Stimulated activated CD4-positive, alpha-beta T cell treated with anti-CD3 and anti-CD28 coated beads, Interleukin-15, amount 100 ng/mL, for 24 hours (primary cell): Measurements from ENCODE around the gene MYO1C.

Source experiments
- DNase-seq: peaks from one replicate; pipeline ENCODE4 v3.0.0-alpha.2; 2020

Gene MYO1C

DNA sequence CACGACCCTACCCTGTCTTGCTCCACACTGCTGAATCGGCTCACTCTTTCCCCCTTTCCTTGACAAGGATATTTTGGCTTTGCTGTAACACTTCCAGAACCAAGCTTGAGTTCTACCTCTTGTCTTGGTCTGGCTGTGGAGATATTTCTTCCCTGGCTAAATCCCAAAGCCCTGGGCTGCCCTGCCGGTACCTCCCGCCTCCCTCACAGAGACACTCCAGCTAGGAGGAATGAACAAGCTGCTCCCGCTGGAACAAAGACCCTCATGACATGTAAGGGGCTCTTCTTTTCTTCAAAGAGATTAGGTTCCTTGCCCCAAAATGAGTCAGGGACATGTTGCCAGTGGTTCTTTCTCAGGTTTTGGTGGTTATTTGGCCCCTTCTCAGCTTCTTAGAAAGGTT is 13.1 kb upstream of the MYO1C start:
- DNase-seq: no peak

DNA sequence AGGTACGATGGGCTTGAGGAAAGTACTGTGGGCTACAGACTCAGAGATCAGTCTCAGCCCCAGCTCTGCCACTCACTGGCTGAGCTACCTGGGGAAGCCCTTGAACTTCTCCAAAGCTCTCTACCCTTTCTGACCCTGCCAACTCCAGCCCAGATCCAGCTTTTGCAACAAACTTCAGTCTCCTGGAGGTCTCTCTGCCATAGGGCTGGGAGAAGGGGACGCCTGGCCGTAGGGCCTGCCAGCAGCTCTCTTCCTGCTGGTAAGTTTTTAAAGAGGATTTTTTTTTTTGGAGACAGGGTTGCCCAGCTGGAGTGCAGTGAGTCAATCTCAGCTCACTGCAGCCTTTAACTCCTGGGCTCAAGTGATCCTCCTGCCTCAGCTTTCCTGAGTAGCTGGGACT is 12.4 kb upstream of the MYO1C start:
- DNase-seq: no peak

DNA sequence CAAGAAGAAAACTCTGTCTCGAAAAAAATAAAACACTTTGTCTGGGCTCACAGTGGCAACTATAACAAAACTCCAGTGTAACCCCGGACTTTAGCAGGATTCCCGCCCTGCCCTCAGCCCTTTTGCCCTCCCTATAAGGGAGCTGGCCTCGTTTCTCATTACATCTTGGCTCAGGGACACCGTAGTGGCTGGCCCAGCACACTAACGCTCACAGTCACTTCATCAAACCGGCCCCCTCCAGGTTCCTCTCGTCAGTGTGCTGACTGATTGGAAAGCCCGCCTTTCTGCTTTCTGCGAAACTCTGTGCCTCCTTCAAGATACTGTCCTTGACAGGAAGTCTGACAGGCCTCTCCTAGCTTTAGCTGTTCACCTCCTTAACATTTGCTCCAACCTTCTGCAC is 11.2 kb upstream of the MYO1C start:
- no peak for DNase-seq

DNA sequence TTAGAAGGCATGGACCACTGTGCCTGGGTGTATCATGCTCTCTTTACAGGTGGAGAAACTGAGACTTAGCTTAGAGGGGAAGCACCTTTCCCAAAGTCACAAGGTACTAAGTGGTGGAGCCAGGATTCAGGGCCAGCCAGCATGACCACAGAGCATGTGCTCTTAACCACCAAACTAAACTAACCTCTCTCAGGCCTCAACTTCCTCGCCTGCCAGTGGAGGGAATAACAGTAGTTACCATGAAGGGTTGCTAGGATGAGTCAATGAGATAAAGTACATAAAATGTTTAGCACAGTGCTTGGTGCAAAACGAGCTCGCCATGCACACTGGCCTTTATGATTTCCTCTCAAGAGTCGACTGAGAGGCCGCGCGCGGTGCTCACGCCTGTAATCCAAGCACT is 6.4 kb upstream of the MYO1C start:
- no peak for DNase-seq

DNA sequence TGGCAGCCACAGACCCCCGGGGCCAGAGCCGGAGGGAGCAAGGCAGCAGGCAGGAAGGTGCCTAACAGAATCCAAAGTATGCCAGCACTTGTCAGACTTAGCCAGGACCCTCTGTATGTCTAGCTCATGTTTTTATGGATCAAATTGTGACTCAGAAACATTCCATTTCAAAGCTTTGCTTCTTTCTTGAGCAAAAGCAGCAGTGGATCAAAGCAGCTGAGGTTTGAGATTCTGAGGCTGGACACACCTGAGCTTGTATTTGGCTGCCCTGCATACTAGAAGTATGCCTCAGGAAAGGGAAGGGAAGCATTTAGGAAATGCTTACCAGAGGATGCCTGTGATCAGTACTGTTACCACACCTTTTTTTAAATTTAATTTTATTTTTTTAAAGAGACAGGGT is 5.7 kb upstream of the MYO1C start:
- no peak for DNase-seq

DNA sequence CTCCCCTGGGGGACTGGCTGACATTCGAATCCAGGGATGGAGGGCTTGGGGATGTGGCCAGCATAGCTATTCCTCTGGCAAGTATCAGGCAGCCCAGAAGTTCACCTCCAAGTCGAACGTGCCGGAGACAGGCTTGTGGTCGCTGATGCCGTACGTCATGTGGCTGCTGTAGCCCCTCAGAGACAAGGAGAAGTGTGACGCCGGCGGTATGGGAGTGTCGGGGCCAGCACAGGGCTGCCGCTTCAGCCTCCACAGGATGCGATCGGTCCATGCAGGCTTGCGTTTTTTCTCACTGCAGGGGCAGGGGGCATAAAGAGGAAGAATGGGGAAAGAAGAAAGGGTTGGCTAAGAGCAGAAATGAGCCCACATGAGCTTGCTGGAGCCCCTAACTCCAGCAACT is 5.3 kb upstream of the MYO1C start:
- DNase-seq: no peak

DNA sequence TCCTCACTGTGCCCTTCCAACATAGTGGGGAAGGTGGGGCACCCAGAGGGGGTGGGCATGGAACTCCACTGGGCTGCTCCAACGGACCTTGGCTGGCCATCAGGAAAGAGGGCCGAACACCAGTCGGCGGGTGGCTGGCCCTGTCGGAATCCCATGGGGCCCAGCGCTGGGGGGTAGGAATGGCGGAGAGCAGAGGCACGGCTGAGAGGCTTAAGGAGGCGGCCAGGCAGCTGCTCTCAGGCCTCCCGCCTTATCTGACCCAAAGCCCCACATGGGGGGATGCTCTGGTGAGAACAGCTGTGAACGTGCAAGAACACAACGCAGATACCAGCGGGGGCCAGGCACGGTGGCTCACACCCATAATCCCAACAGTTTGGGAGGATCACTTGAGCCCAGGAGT is 4.4 kb upstream of the MYO1C start:
- DNase-seq: no peak

DNA sequence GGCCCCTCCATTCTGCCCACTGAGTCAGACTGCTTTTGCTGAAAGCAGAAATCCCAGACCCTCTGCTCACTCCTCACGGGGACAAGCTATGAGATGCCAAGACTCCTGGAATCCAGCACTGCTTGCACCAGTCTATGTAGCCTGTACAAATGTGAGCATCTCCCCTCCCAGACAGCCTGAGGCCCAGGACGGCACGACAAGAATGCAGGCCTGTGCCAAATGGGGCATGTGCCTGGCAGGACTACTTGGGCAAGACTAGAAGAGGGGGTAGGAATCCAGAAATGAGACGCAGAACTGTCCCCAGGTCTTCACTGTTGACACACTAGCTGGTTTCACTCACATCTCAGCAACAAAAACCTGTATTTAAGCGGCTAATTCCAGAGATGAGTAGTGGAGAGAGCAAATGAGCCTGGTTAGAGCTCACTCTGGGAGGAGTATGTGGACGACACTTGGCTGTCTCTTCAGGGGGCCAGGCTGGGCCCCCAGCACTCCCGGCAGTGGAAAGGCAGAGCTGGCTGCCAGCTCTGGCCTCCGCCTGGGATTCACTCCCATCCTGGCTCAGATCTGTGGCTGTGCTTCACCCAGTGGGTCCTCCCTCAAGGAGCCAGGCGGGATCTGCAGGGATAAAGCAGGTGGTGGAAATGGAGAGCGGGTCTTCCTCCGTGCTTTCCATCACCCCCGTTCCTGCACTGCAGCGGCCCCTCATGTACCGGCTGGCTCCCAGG is 2.9 kb upstream of the MYO1C start:
- DNase-seq: no peak

DNA sequence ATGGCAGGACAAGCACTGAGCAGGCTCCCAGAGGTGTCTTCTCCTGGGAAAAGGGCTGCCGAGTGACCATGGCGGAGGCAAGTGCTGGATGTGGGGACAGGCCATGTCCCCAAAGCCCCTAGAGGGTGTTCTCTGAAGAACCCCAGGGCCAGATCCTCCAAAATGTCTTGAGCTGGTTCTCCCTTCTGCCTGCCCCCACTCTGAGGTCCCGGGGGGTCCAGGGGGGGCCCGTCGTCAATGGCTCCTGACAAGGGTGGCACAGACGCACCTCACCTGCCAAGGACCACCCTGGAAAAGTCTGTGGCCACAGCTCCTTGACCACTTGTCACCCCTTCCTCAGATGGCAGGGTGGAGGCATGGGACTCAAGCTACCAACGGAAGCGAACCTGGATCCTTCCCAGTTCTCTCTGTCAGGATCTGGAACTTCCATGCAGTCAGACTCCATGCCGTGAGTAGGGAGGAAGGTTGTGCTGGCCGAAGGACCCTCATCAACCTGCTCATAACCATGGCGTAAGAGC is 2.3 kb upstream of the MYO1C start:
- no peak for DNase-seq

DNA sequence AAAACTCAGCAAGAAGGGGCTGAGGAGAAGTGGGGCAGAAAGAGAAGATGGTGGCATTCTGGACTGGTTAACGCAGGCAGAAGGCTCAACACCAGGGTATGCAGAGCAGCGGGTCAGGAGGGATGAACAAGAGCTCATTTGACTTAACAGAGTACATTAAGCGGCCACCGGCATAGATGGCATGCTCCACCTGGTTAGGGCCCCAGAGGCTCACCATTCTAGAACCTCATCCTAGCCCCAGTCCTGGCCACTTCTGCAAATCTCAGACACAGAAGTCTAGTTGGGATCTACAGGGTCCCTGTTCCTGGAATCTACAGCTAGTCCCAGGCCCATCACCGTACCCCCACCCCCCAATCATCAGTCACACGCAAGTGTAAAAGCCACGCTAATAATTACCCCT is 1.7 kb upstream of the MYO1C start:
- no peak for DNase-seq

DNA sequence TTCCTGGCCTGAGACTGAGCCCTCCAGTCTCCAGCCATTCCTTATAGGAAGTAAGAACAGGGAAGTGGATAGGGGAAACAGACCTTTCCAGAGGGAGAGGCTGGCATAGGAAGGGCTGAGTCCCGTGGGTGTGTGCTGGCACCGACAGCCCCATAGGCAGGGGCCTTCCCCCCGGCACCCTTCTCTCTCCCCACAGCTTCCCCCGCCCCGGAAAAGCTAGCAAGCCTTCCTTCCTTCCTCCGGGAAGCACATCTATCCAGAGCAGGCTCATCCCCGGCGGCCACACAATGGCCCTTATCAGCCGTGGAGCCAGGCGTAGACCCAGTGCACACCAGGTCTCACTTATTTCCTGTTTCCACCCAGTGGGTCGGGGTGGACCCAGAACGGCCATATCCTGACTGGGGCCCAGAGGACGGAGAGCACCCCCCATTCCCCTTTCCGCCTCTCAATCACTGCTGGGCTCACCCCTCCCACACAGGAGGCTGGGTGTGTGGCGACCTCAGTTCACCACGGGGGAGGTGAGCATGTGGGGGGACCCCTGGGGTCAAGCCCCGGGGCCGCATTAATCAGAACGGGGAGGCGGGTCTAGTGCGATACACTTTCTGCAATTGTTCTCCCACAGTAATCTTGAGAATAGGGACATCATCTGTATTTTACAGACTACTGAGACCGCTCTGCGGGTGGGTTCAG is 950 bp upstream of the MYO1C start:
- DNase-seq: no peak

DNA sequence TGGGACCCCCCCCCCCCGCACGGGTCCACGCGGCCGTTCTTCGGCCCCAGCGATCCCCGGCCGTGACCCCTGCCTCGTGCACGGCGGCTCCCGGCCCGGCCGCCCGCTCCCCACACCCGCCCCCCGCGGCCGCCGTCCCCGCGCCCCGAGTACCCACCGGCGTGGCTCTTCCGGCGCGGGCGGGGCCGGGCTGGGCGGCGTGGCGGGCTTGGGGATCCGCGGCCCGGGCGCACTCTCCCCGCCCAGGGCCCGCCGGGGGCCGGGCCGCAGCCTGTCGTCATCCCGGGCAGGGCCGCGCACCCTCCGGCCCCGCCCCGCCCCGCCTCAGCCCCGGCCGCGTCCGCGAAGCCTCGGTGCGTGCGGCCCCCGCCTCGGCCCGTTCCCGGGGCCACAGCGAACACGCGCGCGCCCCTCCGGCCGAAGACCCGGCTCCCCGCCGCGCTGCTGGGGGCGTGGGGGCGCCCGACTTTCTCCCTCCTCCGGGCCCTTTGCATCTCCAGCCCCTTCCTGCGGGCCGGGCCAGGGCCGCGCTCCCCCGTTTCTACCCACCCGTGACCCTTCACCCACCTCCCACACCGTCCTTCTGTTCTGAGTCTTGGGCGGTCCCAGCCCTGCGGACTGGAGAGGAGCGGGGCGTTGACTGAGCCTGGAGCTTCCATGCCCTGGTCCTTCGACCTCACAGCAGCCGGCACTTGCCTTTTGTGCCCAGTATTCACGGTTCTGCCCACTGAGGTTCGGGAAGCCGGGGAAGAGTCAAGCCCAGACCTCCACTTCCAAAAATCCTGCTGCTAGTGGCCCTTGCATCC is 840 bp downstream of the MYO1C start:
- DNase-seq: peak; percentile 70

DNA sequence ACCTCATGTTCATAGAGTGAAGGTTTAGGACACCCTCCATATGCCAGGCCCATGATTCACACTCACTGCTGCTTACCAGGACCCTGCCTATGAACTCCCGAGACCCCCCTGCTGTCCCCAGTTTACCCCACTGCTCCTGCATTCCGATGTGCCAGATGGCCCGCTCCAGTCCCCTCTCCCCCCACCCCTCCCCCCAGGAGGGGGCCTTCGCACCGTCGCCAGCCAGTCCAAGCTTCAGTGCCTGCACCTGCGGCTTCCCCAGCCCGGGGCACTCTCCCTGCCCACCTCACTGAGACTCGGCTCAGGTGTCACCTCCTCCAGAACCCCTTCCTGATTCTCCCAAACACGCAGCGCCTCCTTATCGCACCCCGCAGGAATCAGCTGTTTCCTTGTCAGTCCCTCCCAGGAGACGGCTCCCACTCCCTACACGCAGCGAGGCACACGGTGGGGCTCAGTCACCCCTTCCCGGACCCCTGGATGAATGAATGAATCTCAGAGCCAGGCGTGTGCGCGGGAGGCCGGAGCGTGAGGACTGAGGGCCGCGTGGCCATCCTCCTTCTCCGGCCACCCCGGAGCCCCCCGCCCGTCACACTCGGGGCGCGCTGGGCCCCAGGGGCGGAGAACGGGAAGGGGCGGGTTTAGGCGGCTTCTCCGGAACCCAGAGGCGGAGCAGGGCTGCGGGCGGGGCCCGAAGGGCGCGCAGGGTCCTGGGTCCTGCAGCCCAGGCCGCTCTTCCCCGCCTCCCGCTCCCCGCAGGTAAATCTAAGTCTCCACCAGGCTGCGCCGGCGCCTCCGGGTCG is 1.6 kb downstream of the MYO1C start:
- DNase-seq: peak; percentile 87

DNA sequence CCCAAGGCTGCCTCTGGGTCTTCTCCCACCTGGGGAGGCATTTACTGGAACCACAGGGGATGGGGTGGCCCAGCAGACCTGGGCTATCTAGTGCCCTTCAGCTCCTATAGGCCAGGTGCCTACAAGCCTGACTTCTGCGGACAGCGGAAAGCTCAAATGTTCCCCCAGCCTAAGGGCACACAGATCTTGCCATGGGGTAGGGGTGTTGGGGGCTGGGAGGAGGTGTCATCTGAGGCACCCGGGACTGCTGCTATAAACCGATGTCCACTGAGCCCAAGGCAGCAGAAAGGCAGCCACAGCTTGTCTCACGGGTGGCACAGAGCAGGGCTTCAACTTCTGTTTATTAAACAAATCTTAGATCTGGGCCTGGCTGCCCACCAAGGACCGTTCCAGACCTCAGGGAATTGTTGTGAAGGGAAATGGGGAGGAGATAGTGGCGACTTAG is 3.6 kb downstream of the MYO1C start:
- no peak for DNase-seq

DNA sequence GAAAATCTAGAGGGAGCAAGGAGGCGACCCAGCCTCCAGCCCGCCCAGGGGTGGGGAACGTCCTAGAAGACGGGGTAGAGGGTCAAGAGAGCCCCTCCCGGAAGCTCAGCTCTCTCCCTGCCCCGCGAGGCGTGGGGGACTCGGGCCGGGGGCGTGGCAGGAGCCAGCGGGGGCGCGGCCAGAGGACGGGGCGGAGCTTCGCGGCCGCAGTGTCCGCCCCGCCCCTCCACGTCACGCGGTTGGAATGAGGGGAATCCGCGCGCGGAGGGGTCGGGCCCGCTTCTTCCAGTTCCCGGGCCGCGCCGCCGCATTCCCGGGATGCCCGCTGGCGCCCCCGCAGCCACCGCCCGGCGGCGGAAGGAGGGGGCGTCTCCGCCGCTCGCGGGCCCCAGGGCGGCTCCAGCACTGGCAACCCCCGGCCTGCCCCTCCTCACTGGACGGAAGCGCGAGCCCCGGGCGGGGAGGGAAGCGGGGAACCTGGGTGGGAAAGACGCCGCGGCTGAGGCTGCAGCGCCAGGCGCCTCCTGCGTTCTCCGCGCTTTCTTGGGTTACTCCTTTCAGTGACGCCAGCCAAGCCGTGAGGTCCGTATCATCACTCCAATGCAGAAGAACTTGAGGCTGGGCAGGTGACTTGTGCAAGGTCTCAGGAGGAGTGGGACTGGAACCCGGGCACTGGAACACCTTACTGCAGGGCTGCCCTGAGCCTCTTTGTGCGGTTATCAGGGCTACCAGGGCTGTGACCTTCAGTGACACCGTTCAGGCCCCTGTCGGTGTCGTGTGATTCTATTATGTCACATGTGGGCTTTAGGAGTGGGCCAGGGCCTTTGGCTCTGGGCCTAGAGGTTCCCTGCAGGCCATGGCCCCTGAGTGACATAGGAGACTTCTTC is 4.3 kb downstream of the MYO1C start:
- DNase-seq: peak; percentile 76

DNA sequence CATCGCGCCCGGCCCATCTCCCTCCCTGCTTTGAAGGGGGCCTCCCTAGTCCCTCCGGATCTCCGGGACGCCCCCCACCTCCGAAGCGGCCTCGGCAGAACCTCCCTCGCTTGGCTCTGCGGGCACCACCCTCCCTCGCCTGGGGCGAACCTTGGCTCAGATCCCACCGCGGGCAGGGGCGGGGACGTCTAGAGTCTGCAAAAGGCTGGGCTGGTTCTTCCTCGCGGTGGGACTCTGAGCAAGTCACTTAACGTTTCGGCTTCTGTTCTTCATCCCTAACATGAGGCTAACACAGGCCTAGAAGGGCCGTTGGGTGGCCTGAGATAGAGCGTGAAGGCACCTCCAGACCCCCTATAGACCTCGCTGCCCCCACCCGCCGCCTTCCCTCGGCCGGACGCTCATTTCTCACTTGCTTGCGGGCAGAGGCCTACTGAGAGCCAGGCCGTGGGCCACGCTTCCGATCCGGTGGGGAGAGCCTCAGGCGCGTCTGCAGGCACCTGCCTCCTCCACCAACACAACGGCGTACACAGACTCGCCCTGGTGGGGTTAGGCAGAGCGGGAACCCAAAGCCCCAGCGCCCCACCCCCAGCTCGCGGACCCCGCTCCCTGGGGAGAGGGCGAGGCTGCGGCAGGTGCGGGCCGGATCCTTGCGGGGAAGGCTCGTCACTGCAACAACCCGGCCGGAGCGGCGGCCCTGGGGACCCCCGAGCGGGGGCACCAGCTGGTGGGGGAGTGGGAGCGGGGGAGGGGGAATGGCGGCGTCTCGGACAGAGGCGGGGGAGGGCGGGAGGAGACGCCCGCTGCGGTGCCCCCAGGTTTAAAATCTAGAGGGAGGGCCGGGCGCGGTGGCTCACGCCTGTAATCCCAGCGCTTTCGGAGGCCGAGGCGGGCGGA is 5.4 kb downstream of the MYO1C start:
- peak; percentile 83 for DNase-seq

DNA sequence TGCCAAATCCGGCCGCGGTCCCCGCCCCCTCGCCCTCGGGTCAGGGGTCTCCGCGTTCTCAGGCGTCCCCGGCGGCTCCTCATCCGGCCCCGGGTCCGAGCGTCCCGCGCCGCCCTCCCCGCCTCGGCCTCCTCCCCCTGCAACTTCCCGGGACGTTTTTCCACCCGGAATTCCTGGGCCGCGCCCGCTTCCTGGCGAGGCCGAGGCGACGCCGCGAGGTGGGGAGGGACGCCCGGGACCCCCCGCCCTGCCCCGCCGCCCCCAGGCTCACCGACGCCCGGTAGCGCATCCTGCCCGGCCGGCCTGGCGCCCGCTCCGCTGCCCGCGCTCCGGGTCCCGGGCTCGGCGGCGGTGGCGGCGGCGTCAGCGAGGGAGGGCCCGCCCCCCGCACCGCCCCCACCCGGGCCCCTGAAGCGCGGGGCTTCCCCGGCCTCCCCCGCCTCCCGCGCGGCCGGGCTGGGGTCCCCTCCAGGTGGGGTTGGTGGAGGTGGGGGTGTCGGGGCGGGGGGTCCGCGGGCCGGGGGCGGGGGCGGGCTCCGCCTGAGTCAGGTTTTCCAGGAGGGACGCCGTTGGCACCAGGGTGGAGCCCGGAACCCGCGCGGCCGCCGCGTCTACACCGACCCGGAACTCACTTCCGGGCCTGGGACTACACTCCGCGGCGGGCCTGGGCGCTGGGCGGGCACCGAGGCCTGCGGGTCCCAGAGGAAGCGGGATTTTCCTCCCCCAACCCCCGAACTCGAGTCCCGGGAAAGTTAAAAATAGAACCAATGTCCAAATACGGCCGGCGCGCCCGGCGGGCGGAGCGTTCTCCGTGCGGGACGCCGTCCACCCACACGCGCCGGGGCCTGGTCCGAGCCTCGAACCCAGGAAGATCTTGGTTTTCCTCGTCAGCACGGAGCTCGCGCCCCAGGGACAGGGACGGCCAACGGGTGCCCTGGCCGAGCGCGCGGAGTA is 6.8 kb downstream of the MYO1C start:
- peak; percentile 76 for DNase-seq

DNA sequence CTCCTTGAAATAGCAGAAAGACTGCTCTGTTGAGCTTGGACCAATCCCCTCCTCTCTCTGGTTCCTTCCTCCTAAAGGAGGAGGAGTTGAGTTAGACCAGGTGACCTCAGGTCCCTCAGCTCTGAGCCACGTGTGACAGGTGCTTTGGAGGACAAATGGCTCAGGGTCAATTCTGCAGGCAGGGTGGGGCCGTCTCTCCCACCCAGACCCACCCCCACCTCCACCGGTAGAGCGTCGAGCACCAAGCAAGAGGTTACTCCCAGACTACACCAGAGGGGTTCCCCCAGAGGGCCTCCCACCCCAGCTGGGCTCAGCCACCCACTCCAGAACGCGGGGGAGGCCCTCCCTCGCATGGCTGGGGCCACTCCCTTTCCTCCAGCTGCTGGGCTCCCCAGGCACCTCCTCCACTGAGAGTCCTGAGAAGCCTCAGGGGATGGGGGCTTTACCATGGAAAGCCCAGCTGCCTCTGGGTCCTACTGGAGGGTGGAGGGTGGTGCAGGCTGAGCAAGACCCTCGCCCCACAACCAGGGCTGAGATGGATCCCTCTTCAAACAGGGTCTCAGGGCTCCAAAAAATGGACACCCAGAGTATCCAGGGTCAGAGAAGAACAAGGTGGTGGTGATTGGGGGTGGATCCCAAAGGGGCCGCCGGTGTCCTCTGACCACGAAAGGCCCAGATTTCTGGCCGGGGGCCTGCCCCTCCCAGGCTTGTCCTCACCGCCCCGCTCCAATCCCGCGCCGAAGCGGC is 7.6 kb downstream of the MYO1C start:
- DNase-seq: peak; percentile 37

DNA sequence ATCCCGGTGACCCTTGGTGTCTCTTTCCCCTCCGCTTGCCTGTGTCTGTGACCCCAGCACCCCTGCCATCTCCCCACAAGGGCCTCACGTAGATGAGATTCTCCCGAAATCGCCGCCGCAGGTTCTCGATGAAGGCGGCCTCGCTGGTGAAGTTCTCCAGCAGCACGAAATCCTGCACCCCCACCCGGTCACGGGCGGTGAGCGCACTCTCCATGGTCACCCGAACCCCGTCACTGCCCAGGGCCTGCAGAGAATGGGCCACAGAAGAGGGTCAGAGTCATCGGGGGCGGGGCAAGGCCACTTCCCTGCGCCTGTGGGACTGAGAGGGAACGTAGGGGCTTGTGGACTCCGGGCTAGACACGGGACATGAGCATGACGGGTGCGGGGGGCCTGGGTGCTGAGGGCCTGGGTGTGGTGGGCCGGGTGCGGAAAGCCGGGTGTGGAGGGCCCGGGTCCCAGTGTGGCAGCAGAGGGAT is 8.4 kb downstream of the MYO1C start:
- DNase-seq: no peak
